Fibroblast of upper back skin (primary cell): Measurements from ENCODE around the gene CTDSP2.

Source experiments
- DNase-seq: peaks from one replicate; pipeline ENCODE4 v3.0.0-alpha.2; 2013

CTDSP2 gene

DNA sequence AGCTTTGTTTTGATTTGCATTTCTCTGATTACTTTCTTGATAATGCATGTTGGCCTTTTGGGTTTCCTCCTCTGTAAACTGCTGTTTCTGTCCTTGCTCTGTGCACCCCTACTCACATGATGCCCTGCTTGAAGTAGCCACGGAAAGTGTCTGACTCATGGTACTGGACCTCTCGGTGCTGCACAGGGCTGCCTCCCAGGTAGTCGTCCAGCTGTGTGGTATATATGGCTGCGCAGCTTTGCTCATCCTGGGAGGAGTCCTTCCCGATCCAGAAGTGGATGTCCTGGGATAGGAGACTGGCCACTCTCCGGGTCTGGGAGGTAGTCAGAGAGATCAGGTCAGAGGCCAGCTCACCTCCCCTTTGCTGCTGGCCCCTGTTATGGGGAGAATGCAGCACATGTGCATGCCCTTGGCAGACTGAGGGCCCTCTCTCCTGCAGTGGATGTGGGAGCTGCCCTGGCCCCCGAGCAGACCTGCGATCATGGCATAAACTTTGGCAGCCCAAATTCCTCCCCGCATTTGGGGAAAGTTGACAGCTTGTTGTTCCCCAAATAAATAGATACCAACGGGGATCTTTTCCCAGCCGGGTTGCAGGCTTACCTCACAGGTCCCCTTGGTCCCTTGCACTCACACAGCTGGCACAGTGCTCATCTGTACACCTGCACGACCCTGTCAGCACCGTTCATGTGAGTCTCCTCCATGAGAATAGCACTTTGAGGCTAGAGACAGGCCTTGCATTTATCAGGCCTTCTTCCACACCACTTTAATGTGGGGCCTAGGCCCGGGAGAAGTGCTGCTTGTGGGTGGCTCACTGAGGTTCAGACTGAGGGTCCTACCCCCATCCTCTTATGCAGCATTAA, 33.2 kb downstream of the CTDSP2 start:
- DNase-seq: no peak

DNA sequence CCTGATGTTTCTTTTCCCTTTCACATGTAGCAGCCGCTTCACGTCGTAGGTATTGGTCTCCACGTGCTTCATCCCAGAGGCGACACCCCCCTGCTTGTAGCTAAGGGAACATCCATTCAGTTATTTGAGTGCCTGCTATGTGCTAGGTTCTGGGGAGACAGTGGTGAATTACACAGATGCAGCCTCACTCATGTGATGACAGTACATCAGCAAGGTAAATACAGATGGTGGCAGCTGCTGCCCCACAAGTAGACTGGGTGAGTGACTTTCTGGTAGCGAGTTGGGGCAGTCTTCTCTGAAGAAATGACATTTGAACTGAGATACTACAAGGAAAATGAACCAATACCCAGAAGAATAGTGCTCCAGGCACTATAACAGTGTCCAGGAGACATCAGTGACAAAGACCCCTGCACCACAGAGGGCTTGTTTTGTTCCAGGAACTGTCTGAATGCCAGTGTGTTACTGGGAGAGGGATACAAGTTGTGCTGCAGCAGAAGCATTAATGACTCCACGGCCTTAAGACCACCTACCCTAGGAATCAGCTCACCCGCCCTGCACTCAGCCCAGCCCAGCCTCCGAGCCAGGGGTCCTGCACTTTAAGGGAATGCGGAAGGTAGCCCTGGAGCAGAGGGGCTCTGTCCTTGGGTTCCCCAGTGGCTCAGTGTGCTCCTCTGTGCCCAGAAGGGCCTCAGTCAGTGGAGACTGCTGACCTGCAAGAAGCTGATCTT, 35.3 kb downstream of the CTDSP2 start:
- no peak for DNase-seq

DNA sequence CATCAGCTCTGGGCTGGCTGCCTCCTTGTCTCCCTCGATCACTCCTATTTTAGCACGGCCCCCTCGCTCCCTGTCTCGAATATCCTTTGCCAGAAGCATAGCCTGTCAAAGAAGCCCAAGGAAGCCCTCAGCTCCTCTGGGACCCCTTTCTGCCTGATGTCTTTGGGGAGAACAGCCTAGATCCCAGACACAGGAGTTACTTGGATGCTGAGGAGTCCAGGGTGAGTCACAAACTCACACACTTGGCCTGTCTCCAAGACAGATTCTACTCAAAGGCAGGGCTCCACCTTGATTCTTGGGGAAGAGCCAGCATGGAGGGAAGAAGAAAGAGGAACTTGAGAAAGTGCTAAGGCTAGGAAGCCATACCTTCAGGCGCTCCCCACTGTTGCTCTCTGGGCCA, 36.1 kb downstream of the CTDSP2 start:
- peak; percentile 81 for DNase-seq

DNA sequence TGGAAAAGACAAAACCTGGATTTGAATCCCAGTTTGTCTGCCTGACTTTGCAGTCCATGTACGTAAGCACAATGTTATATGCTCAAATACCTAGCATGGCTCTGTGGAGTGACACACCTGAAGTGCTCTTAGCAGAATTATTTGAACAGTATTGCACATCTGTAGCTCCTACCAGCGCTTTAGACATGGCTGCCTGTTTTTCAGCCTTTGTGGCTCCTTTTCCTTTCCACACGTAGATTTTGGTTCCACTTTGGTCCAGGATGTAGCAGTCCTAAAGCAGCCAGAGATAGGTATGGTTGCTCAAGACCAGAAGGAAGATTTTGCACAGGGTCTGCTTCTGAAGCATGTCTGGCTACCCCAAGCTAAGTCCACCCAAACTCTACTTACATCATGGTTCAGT, 37.1 kb downstream of the CTDSP2 start:
- no peak for DNase-seq

DNA sequence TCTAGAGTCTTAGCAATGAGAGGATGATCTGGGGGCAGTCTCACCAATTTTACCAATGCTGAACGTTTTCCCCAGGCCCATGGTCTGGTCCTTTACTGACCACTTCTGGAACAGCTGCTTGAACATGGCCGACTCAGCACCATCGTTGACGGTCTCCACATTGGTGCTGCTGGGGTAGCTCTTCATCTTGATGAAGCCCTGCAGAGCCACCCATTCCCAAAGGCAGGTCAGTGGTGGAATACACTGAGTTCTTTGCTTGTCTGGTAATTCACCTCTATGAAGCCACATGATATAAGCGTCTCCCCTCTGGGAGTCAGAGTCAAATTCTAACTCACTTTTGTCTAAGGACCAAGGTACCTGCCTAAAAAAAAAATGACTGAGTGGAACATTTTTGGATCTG, 38.2 kb downstream of the CTDSP2 start:
- DNase-seq: no peak

DNA sequence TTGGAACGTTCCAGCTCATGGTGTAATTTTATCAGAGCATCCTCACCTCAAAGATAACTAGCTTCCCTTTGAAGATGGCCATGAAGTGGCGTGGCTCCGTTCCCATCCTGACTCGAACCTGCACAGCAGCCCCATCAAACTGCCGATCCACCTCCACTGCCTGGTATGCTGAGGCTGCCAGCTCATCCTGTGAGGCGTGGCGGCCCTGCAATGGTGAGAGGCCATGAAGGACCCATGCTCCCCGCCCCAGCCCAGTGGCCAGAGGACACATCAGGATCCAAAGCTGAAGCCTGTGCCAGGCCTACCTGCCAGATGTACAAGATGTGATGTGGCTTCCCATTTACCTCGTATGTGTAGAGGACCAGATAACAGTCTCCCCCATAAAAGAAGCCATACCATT, 39.2 kb downstream of the CTDSP2 start:
- DNase-seq: no peak

DNA sequence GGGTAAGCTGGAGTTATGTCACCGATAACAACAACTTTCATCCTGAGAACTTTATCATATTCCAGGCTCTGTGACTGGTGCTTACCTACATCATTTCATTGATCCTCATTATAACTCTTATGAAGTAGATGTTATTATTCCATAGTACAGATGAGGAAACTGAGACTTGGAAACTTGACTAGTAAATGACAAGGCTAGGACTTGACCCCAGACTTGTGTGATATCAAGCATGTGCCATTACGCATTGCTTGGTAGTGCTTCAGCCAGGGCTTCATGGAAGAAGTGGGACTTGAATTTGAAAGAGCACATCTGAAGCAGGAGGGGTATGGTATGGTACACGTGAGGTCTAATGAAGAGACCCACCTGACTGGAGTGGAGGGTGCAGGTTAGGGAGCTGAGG, 39.9 kb downstream of the CTDSP2 start:
- no peak for DNase-seq

DNA sequence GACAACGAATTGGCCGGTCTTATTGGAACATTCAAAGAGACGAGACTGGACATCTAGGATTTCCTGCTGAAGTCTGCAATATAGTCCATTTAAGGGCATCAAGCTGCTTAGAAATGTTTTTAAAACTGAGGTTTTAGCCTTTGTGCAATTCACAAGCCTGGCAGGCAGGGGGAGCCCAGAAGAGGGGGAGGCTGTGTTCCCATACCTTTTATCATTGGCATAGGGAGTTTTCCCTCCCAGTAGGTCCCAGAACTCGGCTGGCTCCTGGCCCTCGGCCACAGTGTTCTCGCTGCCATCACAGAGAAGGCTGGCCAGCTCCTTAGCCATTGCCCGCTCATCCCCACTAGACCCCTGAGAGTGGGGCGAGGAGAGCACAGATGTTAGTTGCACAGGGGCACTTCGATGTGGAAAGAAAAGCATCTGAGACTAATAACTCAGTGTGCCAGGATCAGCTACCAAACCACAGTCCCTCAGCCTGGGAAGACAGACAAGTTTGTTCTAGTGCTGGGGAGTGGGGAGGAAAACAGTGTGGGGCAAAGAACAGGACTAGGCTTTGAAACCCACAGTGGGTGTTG, 43.1 kb downstream of the CTDSP2 start:
- peak; percentile 41 for DNase-seq

DNA sequence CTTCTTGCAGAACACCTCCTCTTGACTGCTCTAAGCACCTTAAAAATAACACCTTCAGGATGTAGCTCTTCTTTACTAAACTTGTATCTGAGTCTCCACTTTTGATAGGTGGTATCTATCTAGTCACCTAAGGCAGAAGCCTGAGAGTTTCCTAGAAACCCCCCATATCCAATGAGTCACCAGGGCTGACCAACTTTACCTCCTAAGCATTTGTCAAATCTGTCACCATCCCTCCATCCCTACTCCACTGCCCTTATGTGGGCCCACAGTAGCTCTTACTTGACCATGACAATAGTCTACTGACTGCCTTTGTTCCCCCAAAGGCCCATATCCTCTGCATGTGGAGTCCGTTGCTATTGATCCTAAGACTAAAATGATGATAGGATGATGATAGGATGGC, 43.9 kb downstream of the CTDSP2 start:
- no peak for DNase-seq

DNA sequence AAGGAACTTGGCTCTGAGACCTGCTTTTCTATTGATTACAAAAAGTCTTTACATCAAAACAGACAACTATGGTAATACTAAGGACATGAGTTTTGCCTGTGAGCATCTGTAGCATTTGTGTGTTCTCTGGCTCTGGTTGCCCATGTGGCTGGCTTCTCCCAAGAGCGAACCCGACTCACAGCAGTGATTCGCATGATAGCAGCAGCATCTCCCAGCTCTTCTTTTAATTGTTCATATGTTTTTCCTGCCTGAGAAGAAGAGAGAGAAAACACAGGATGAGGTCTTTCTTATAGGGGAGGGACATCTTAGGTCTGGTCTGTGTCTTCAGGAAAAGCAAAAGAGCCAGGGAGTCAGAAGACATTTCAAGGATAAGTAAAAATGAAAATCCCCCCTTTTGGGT, 45.6 kb downstream of the CTDSP2 start:
- no peak for DNase-seq

DNA sequence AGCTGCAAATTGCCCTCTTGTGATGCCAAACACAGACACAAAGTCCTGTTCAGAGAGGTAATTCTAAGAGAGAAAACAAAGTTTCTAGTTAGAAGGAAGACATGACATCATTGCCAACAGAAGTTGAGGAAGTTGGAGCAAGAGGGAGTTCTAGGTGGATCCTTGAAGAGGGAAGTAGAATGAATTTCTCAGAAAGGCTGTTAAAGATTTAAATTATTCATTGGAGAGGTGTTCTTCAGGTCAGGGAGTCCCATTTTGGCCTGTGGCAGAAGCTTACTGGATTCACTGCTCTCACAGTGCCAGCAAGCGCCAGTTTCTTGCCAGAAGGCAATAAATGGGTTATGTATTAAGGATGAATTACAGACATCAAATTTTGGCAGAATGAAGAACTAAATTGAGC, 48.6 kb downstream of the CTDSP2 start:
- no peak for DNase-seq

DNA sequence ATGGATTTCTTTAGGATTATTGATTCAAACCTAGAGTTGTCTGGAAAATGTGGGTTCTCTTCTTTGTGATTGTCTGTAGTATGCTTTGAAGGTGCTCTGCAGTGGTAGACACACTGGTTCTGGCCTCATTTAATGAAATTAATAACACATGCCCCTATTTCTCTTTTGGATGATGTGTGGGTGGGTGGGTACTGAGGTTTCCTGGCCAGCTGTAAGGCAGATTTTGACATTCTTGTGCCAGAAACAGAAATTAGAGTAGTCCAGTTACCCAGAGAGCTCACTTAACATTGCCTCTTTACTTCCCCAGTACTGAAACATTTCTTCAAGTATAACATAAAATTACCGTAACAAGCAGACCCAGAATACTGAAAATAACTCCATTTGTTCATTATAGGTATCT, 49.5 kb downstream of the CTDSP2 start:
- no peak for DNase-seq

DNA sequence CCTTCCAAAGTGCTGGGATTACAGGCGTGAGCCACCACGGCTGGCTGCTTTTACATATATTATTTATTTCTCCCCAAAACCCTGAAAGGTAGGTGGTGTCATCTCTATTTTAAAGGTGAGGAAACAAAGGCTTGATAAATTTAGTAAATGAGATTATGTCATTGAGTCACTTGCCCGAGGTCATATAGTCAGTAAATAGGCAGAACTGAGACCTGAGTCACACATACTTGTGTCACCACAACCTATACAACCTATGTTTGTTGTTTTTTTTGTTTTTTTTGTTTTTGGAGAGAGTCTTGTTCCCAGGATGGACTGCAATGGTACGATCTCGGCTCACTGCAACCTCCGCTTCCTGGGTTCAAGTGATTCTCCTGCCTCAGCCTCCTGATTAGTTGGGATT, 51.2 kb downstream of the CTDSP2 start:
- no peak for DNase-seq

DNA sequence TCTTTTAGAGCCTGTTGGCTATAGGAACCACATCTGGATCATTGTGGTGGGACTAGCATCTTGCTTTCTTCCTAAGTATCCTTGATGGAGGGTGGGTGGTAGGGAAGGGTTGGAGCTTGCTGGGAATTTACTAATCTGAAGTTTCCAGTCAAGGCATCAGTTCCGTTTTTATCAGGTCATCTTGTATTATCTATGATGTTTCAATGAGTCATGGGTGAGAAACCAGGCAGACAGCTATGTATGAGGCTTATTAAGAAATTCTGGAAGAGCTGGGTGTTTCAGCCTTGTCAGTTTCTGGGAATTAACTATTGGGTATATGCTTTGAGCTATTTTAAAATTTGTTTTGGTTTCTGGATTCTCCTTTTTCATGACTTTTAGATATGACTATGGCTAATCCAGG, 52.6 kb downstream of the CTDSP2 start:
- DNase-seq: peak; percentile 76

DNA sequence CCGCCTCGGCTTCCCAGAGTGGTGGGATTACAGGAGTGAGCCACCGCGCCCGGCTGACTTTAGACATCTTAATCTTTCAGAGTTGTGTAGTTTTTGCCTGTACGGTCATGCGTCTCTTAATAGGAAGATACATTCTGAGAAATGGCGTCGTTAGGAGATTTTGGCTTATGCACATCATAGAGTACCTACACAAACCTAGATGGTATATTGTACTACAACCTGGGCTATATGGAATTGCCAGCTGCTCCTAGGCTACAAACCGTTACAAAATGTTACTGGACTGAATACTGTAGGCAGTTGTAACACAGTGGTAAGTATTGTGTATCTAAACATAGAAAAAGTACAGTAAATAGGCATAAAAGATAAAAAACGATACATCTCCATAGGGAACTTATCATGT, 62.7 kb downstream of the CTDSP2 start:
- no peak for DNase-seq

DNA sequence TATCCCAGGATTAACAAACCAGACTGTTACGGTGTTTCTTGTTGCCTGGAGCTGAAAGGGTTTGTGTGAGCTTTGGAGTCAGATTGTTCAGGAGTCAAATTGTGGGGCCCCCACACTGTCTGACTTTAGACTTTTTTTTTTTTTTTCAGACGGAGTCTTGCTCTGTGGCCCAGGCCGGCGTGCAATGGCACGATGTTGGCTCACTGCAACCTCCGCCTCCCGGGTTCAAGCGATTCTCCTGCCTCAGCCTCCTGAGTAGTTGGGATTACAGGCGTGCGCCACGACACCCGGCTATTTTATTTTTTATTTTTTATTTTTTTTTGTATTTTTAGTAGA, 63.1 kb downstream of the CTDSP2 start:
- no peak for DNase-seq

DNA sequence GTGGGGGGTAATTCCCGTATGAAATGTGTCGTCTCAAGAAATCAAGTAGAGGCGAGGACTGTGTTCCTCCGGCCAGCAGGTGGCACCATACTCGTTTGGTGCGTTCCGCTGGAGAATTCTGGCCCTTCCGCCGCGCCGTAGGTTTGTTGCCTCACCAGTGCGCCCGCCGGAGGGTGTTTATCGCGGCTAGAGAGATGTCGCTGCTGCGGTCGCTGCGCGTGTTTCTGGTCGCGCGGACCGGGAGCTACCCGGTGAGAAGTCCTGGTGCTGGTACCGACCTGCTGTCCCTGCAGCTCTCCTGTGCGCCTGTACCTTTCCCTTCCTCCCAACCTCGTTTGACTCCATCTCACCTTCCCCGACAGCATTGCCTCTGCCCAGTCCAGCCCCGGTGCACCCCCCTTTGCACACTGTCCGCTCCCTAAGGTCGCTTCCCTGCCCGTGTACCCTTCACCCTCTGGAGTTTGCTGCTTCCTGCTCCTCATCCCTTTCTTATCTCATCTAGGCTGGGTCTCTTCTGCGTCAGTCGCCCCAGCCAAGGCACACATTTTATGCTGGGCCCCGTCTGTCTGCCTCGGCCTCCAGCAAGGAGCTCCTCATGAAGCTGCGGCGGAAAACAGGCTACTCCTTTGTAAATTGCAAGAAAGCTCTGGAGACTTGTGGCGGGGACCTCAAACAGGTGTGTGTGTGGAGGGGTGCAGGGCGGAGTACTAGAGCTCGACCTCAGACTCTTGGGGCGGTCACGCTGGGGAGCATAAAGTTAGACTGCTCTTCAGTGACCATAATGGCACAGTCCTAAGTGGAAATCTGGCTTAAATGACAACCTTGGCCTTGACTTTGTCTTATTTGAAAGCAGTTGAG, 63.7 kb downstream of the CTDSP2 start, which contains the start of gene TSFM:
Gene TSFM (plus strand): TSS at position 180 of the 858 bp plus-strand sequence. CDS start 15 bp downstream, at position 195.
- peak; percentile 92 for DNase-seq

DNA sequence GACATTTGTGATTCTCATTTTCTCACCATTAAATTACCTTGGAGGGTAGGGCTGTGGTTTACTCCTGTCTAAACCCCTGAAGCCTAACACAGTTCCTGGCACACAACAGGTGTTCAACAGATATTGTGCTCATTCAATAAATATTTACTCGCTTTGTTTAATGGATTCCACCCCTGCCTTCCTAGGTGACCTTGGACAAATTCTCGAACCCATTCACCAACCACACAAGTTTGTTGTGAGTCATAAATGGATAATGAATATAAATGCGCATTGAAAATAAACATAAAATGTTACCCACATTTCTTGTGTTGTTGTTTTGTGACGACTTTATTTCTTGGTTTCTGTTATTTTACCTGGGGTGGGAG, 64.3 kb downstream of the CTDSP2 start:
- no peak for DNase-seq

DNA sequence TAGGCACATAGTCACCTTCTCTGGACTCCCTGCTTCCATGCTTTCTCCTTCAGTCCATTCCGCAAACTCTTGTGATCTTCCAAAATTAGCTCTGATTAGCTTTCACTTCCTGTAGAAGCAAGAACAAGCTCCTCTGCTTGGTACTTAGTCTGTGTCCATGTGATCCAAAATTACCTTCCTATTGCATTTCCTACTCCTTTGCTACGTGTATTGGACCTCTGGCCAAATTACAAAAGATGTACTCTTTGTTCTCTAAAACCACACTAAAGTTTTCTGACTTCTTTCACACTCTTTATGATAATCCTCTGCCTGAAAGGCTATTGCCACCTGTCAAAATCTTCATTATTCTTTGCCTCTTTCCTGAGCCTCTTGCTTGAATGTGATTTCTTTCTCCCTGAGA, 64.7 kb downstream of the CTDSP2 start:
- DNase-seq: no peak

DNA sequence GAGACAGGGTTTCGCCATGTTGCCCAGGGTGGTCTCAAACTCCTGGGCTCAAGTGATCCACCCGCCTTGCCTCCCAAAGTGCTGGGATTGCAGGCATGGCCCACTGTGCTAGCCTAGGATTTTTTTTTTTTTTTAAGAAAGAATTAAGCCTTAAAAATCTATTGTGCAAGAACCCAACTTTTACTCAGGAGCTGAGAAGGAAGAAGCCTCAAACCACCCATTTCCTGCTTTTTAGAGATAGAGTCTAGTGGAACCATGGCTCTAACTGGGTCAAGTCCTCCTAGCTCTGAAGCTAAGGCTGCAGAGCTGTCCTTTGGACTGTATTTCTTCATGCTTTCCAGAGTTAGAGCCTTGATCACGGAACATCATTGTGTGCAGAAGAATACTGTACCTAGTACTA, 65.3 kb downstream of the CTDSP2 start:
- no peak for DNase-seq

DNA sequence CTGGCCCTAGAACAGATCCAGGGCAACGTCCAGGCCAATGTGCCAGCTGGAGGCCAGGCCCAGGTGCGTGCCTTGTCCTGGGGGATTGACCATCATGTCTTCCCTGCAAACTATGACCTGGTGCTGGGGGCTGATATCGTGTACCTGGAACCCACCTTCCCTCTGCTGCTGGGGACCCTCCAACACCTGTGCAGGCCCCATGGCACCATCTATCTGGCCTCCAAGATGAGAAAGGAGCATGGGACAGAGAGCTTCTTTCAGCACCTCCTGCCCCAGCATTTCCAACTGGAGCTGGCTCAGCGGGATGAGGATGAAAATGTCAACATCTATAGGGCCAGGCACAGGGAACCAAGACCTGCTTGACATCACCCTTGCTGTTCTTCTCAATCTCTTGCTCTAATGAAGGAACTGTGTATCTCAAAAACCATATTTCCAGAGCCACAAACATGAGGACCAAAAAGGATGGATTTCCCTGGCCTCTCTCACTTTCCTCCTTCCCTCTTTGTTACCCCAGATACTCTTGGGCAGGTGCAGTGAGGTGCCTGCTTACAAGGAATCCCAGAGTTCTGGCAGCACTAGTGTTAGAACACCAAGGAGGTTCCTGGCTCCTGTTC, 66.1 kb downstream of the CTDSP2 start:
- DNase-seq: no peak

DNA sequence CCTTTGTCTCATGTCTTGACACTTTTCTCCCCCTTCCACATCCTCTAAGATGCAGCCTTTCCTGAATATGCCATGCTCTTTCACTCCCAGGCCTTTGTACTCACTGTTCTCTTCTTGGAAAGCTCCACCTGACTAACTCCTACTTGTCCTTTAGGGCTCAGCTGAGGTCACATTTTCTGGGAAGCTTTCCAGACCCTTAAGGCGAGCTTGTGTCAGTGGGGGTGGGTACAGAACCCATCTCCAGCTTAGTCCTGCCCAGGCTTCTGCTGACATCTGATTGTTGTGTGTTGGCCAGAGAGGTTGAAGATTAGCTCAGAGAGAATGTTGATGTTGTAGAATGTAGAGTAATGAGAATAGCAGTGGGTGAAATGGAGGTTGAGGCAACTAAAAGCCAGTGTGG, 66.8 kb downstream of the CTDSP2 start:
- DNase-seq: no peak

DNA sequence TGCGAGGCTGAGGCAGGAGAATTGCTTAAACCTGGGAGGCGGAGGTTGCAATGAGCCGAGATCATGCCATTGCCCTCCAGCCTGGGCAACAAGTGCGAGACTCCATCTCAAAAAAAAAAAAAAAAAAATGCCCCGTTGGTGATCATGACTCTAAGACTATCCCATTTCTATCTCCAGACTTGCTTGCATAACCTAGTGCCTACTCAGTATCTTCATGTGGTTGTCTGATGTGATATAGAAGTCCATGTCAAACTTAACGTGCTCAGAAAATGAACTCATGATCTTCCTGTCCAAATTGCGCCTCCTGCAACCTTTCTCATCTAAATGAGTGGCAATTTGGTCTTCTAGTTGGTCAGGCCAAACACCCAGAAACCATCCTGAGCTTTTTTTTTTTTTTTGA, 68.6 kb downstream of the CTDSP2 start:
- DNase-seq: no peak
